GM18861 (cell line): ENCODE results near the gene HOMEZ.
"Not testable (repeated sequence)": the region's sequence is repeated elsewhere in the genome, so short reads cannot be mapped to it uniquely, and the experiment has no call there.

Source experiments
- ATAC-seq: cut with Tn5 transposase; IDR thresholded peaks from one replicate; pipeline ENCODE4 v1.9.1; 2021; ENCODE audit not compliant: unreplicated experiment

Gene HOMEZ

GRCh38 chr14:23285530-23286019 lies 357 bp downstream of the HOMEZ start:
- peak; percentile 15 for ATAC-seq

- no peak for ATAC-seq
Measured at GRCh38 chr14:23284654-23285529, 1.0 kb downstream of the HOMEZ start.

- no peak for ATAC-seq
Measured at GRCh38 chr14:23281247-23281646, 4.7 kb downstream of the HOMEZ start.

GRCh38 chr14:23277928-23278327 lies 8.0 kb downstream of the HOMEZ start:
- ATAC-seq, result not testable (repeated sequence)

- no peak for ATAC-seq
Measured at GRCh38 chr14:23277189-23277588, 8.7 kb downstream of the HOMEZ start.

- no peak for ATAC-seq
Measured at GRCh38 chr14:23275412-23275811, 10.5 kb downstream of the HOMEZ start.

GRCh38 chr14:23269193-23269592 lies 16.7 kb downstream of the HOMEZ start:
- no peak for ATAC-seq

GRCh38 chr14:23260849-23261248 lies 25.1 kb downstream of the HOMEZ start:
- not testable (repeated sequence) for ATAC-seq

- ATAC-seq, result no peak
Measured at GRCh38 chr14:23259426-23259825, 26.5 kb downstream of the HOMEZ start.

- ATAC-seq, result no peak
Measured at GRCh38 chr14:23258256-23258655, 27.7 kb downstream of the HOMEZ start.

GRCh38 chr14:23252420-23253333 lies 33.3 kb downstream of the HOMEZ start:
- no peak for ATAC-seq

GRCh38 chr14:23252006-23252405 lies 33.9 kb downstream of the HOMEZ start:
- no peak for ATAC-seq

- no peak for ATAC-seq
Measured at GRCh38 chr14:23249824-23250223, 36.1 kb downstream of the HOMEZ start.

- no peak for ATAC-seq
Measured at GRCh38 chr14:23248601-23249000, 37.3 kb downstream of the HOMEZ start.

- peak; percentile 47 for ATAC-seq
Measured at GRCh38 chr14:23245282-23245681, 40.6 kb downstream of the HOMEZ start.

- no peak for ATAC-seq
Measured at GRCh38 chr14:23243066-23243465, 42.9 kb downstream of the HOMEZ start.

- ATAC-seq, result no peak
Measured at GRCh38 chr14:23242076-23242475, 43.9 kb downstream of the HOMEZ start.

- not testable (repeated sequence) for ATAC-seq
Measured at GRCh38 chr14:23241061-23241715, 44.7 kb downstream of the HOMEZ start.

GRCh38 chr14:23240661-23241060 lies 45.3 kb downstream of the HOMEZ start:
- ATAC-seq, result no peak

GRCh38 chr14:23237772-23238594 lies 47.9 kb downstream of the HOMEZ start, which contains the start of gene RNF212B:
Gene RNF212B (plus strand): TSS chr14:23237936. CDS start chr14:23240346, 2,410 bp downstream.
- ATAC-seq, result peak; percentile 58
